ENCODE results near the gene ZNF438.
"Not testable (repeated sequence)": the region's sequence is repeated elsewhere in the genome, so short reads cannot be mapped to it uniquely, and the experiment has no call there.

ZNF438 gene

GRCh38 chr10:31042670-31043069 is 11.0 kb upstream of the ZNF438 start:
- H3K4me3 ChIP-seq (ENCODE audit: low read depth, low read length): no peak overlapping the region
- no peak for TF ChIP-seq CTCF (IDR thresholded peaks at IDR 0.05; ENCODE audit: borderline replicate concordance, insufficient read depth, low read depth, low read length)

DNA sequence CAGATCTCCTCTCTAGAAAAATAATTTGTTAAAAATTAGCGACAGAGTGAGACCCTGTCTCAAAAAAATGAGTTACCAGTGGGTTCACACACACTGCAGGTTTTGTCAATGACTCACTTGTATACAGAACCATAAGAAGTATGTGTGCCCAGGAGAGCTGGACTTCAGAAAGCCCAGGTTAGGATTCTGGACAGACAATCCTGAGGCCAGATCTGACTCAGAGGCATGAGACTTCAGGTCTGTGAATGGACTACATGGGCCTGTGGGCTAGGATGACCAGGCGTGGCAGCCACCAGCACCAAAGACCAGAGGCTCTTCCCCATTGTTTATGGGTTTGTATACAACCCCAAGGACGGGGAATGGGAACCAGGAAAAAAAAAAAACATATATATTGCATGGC is 9.3 kb upstream of the ZNF438 start:
- no peak for TF ChIP-seq CTCF (IDR thresholded peaks at IDR 0.05; ENCODE audit: borderline replicate concordance, insufficient read depth, low read depth, low read length)
- no peak overlapping the region for H3K4me3 ChIP-seq (ENCODE audit: low read depth, low read length)

DNA sequence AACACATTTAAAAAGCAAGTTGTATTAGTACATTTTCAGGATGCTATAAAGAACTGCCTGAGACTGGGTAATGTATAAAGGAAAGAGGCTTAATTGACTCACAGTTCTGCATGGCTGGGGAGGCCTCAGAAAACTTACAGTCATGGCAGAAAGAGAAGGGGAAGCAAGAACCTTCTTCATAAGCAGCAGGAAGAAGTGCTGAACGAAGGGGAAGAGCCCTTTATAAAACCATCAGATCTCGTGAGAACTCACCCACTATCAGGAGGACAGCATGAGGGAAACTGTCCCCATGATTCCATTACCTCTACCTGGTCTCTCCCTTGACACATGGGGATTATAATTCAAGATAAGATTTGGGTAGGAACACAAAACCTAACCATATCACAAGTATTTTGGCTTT is 7.3 kb upstream of the ZNF438 start:
- H3K4me3 ChIP-seq (ENCODE audit: low read depth, low read length): not testable (repeated sequence)

DNA sequence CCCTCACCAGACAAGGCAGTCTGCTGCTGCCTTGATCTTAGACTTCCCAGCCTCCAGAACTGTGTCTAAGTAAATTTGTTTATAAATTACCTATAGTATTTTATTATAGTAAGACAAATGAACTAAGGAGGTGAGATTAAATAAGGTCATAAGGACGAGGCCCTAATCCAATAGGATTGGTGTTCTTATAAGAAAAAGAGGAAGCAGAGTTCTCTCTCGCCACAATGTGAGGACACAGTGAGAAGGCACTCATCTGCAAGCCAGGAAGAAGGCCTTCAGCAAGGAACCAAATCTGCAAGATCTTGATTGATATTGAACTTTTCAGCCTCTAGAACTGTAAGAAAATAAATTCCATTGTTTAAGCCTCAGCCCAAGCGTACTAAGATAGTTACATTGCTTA is 6.1 kb upstream of the ZNF438 start:
- no peak for TF ChIP-seq CTCF (IDR thresholded peaks at IDR 0.05; ENCODE audit: borderline replicate concordance, insufficient read depth, low read depth, low read length)
- H3K4me3 ChIP-seq (ENCODE audit: low read depth, low read length): no peak overlapping the region

GRCh38 chr10:31036209-31036608 is 4.5 kb upstream of the ZNF438 start:
- H3K4me3 ChIP-seq (ENCODE audit: low read depth, low read length): no peak overlapping the region
- TF ChIP-seq CTCF (IDR thresholded peaks at IDR 0.05; ENCODE audit: borderline replicate concordance, insufficient read depth, low read depth, low read length): no peak

DNA sequence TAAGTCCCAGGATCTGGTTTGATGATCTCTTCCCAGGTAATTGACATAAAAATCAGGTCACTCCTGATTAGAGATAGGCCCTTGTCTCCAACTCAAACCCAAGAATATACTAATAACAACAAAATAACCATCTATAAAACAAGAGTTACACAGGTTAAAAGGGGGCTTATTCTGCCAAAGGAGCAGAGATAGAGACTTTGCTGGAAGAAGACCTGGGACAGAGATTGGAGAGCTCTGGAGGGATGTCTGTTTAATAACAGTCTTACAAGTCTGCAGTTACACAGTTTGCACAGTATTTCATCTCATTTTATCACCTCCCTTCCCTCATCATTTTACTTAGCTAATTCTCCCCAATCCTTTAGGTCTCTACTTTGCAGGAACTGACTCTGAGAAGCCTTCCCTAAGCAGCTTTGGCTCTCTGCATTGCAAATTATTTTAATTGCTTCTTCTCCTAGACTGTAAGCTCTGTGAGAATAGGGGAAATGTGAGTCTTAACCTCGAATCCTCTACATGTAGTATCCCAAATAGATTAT is 3.7 kb upstream of the ZNF438 start:
- no peak overlapping the region for H3K4me3 ChIP-seq (ENCODE audit: low read depth, low read length)
- no peak for TF ChIP-seq CTCF (IDR thresholded peaks at IDR 0.05; ENCODE audit: borderline replicate concordance, insufficient read depth, low read depth, low read length)

- TF ChIP-seq CTCF (IDR thresholded peaks at IDR 0.05; ENCODE audit: borderline replicate concordance, insufficient read depth, low read depth, low read length): no peak
- H3K4me3 ChIP-seq (ENCODE audit: low read depth, low read length): no peak overlapping the region
Observed at GRCh38 chr10:31034098-31034909, 2.6 kb upstream of the ZNF438 start.
